Upper lobe of left lung (tissue), 4 donors: ENCODE data around the gene EI24.
"Not testable (repeated sequence)": the region's sequence is repeated elsewhere in the genome, so short reads cannot be mapped to it uniquely, and the experiment has no call there.

Experiments
- EP300 ChIP-seq, 4 donors: sonication (generic); formaldehyde crosslinking; IDR thresholded peaks; one replicate each; pipeline ENCODE4 v1.5.1; 2017; ENCODE audit warnings: antibody characterized with exemption in 4 of 4, control low read depth in 2 of 4
- POLR2A ChIP-seq, 4 donors: fragments of 450-650 bp; IDR thresholded peaks; one replicate each; pipeline ENCODE4 v1.5.1; 2016 to 2017; ENCODE audit warnings: antibody characterized with exemption in 4 of 4, mild to moderate bottlenecking in 2 of 4
- POLR2AphosphoS5 ChIP-seq, 2 donors: sonication (generic); formaldehyde crosslinking; IDR thresholded peaks; one replicate each; pipeline ENCODE4 v1.5.1; 2017; ENCODE audit warnings: antibody characterized with exemption in 2 of 2
- TF ChIP-seq, protein P1 (sequence below), 6 experiments: fragments of 450-650 bp in 4 of 6; fragments of 200-600 bp in 2 of 6; sonication (generic) in 2 of 6; IDR thresholded peaks; one replicate each; pipeline ENCODE4 v1.5.1; 2016 to 2019; ENCODE audit warnings: antibody characterized with exemption in 6 of 6

DNA sequence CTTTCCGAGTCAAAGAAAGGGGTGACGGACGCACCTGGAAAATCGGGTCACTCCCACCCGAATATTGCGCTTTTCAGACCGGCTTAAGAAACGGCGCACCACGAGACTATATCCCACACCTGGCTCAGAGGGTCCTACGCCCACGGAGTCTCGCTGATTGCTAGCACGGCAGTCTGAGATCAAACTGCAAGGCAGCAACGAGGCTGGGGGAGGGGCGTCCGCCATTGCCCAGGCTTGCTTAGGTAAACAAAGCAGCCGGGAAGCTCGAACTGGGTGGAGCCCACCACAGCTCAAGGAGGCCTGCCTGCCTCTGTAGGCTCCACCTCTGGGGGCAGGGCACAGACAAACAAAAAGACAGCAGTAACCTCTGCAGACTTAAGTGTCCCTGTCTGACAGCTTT lies 32.4 kb upstream of the EI24 start:
- TF ChIP-seq, protein P1, sequence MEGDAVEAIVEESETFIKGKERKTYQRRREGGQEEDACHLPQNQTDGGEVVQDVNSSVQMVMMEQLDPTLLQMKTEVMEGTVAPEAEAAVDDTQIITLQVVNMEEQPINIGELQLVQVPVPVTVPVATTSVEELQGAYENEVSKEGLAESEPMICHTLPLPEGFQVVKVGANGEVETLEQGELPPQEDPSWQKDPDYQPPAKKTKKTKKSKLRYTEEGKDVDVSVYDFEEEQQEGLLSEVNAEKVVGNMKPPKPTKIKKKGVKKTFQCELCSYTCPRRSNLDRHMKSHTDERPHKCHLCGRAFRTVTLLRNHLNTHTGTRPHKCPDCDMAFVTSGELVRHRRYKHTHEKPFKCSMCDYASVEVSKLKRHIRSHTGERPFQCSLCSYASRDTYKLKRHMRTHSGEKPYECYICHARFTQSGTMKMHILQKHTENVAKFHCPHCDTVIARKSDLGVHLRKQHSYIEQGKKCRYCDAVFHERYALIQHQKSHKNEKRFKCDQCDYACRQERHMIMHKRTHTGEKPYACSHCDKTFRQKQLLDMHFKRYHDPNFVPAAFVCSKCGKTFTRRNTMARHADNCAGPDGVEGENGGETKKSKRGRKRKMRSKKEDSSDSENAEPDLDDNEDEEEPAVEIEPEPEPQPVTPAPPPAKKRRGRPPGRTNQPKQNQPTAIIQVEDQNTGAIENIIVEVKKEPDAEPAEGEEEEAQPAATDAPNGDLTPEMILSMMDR (IDR thresholded peaks at IDR 0.05): not testable (repeated sequence)
- TF ChIP-seq POLR2AphosphoS5, POLR2A, EP300 (IDR thresholded peaks at IDR 0.05): not testable (repeated sequence)
